Cardiac fibroblast (primary cell): ENCODE measurements around the gene PDE6H.

ENCODE experiments used
- DNase-seq, 2 donors: peaks; one replicate each; pipeline versions ENCODE4 v3.0.0 to v3.0.0-alpha.2; 2010; ENCODE audit warnings: low read depth in 2 of 2
- H3K4me3 ChIP-seq, 2 donors: replicated peaks in 1 of 2; 1 replicate in 1 of 2; 2 replicates in 1 of 2; pipeline ENCODE4 v1.5.1; 2011; ENCODE audit warnings: low read depth in 2 of 2, low read length in 2 of 2, mild to moderate bottlenecking in 2 of 2, moderate library complexity in 1 of 2
- CTCF ChIP-seq: IDR thresholded peaks from one replicate; pipeline ENCODE4 v1.5.1; 2011; ENCODE audit warnings: low read depth, mild to moderate bottlenecking, low read length, inconsistent platforms

Gene PDE6H

GRCh38 chr12:14956024-14956891 is 16.6 kb upstream of the PDE6H start:
- no peak for TF ChIP-seq CTCF
- DNase-seq, result no peak
- no peak overlapping the region for H3K4me3 ChIP-seq

- TF ChIP-seq CTCF, result no peak
- no peak for DNase-seq
- no peak overlapping the region for H3K4me3 ChIP-seq
Measured at GRCh38 chr12:14956905-14957304, 15.9 kb upstream of the PDE6H start.

- peak in 1 of 2 donors; percentile 34 for DNase-seq
- no peak for TF ChIP-seq CTCF
- H3K4me3 ChIP-seq, result no peak overlapping the region
Measured at GRCh38 chr12:14957551-14958168, 15.2 kb upstream of the PDE6H start.

GRCh38 chr12:14958361-14959125 is 14.3 kb upstream of the PDE6H start:
- TF ChIP-seq CTCF, result no peak
- H3K4me3 ChIP-seq, result no peak overlapping the region
- DNase-seq, result peak in 1 of 2 donors; percentile 79

- no peak for TF ChIP-seq CTCF
- no peak overlapping the region for H3K4me3 ChIP-seq
Measured at GRCh38 chr12:14959126-14959440, 13.8 kb upstream of the PDE6H start.

GRCh38 chr12:14959463-14959862 is 13.4 kb upstream of the PDE6H start:
- no peak overlapping the region for H3K4me3 ChIP-seq
- no peak for TF ChIP-seq CTCF
- DNase-seq, result peak in 1 of 2 donors; percentile 55

More at GRCh38 chr12:14959126-14959440, 13.8 kb upstream of the PDE6H start:
- no peak for DNase-seq
